Measurements from ENCODE around the gene IZUMO1.
A peak's percentile ranks its signal among the peaks of the same experiment; 100 is the strongest.

The IZUMO1 gene

GRCh38 chr19:48711106-48711662 is 35.5 kb downstream of the IZUMO1 start:
- Mint-ChIP-seq H3K36me3 (ENCODE audit: low read depth) (peaks cover 24% of the 10 kb centered on the region), H3K4me1 (peaks cover 42% of the 10 kb centered on the region), H3K27ac (no peak overlapping the region), H3K27me3 (ENCODE audit: low read depth, poor library complexity) (peaks cover 22% of the 10 kb centered on the region), H3K9me3 (peaks cover 20% of the 10 kb centered on the region), H3K4me3 (peak overlapping the region; percentile 45)
- no peak for TF ChIP-seq CTCF (IDR thresholded peaks at IDR 0.05)
- no peak for DNase-seq

GRCh38 chr19:48708471-48708870 is 38.2 kb downstream of the IZUMO1 start:
- Mint-ChIP-seq H3K9me3 (peaks cover 27% of the 10 kb centered on the region), H3K36me3 (ENCODE audit: low read depth) (peaks cover 45% of the 10 kb centered on the region), H3K4me1 (peaks cover 20% of the 10 kb centered on the region), H3K4me3 (no peak overlapping the region), H3K27me3 (ENCODE audit: low read depth, poor library complexity) (peaks cover 20% of the 10 kb centered on the region), H3K27ac (no peak overlapping the region)
- TF ChIP-seq CTCF (IDR thresholded peaks at IDR 0.05) = no peak
- no peak for DNase-seq

- H3K27ac Mint-ChIP-seq = no peak overlapping the region
- peaks cover 16% of the 10 kb centered on the region for H3K27me3 Mint-ChIP-seq (ENCODE audit: low read depth, poor library complexity)
- H3K36me3 Mint-ChIP-seq (ENCODE audit: low read depth) = peaks cover 52% of the 10 kb centered on the region
- TF ChIP-seq CTCF (IDR thresholded peaks at IDR 0.05) = no peak
- H3K4me1 Mint-ChIP-seq = peaks cover 10% of the 10 kb centered on the region
- no peak for DNase-seq
- peaks cover 22% of the 10 kb centered on the region for H3K9me3 Mint-ChIP-seq
- no peak overlapping the region for H3K4me3 Mint-ChIP-seq
Measured at GRCh38 chr19:48705431-48705830, 41.3 kb downstream of the IZUMO1 start.

GRCh38 chr19:48703316-48703715 is 43.4 kb downstream of the IZUMO1 start:
- Mint-ChIP-seq H3K27me3 (ENCODE audit: low read depth, poor library complexity) (peaks cover 21% of the 10 kb centered on the region), H3K27ac (no peak overlapping the region), H3K36me3 (ENCODE audit: low read depth) (peaks cover 46% of the 10 kb centered on the region), H3K9me3 (peaks cover 17% of the 10 kb centered on the region), H3K4me3 (no peak overlapping the region), H3K4me1 (peaks cover 10% of the 10 kb centered on the region)
- no peak for DNase-seq
- no peak for TF ChIP-seq CTCF (IDR thresholded peaks at IDR 0.05)

GRCh38 chr19:48702701-48703100 is 44.0 kb downstream of the IZUMO1 start:
- no peak overlapping the region for H3K27ac Mint-ChIP-seq
- no peak for TF ChIP-seq CTCF (IDR thresholded peaks at IDR 0.05)
- DNase-seq = no peak
- peaks cover 43% of the 10 kb centered on the region for H3K36me3 Mint-ChIP-seq (ENCODE audit: low read depth)
- H3K4me1 Mint-ChIP-seq = peaks cover 10% of the 10 kb centered on the region
- H3K27me3 Mint-ChIP-seq (ENCODE audit: low read depth, poor library complexity) = peaks cover 21% of the 10 kb centered on the region
- no peak overlapping the region for H3K4me3 Mint-ChIP-seq
- H3K9me3 Mint-ChIP-seq = peaks cover 17% of the 10 kb centered on the region

- Mint-ChIP-seq H3K27ac (no peak overlapping the region), H3K9me3 (peaks cover 12% of the 10 kb centered on the region), H3K36me3 (ENCODE audit: low read depth) (peaks cover 21% of the 10 kb centered on the region), H3K4me3 (peak overlapping the region; percentile 23), H3K27me3 (ENCODE audit: low read depth, poor library complexity) (peaks cover 58% of the 10 kb centered on the region), H3K4me1 (peaks cover 25% of the 10 kb centered on the region)
- TF ChIP-seq CTCF (IDR thresholded peaks at IDR 0.05) = no peak
- no peak for DNase-seq
Measured at GRCh38 chr19:48698046-48698445, 48.7 kb downstream of the IZUMO1 start.
